ENCODE results near the gene RAP1B. TPM values are rescaled to one million over a fixed set of nuclear protein-coding genes. Genes with fewer than 3 reads are reported as not detected.

Gene RAP1B
- total RNA-seq (ENCODE audit: low replicate concordance) = 134 and 252 TPM in 2 replicates

GRCh38 chr12:68610370-68611093 lies at the start of gene RAP1B:
Gene RAP1B (plus strand): TSS chr12:68610899. CDS start chr12:68648725, 37,826 bp downstream.
- Histone ChIP-seq H3K4me1 (peaks cover 42% of the 10 kb centered on the region), H3K36me3 (peaks cover 6% of the 10 kb centered on the region), H3K27me3 (no peaks in the 10 kb centered on the region), H3K79me2 (ENCODE audit: low read depth) (peaks cover 44% of the 10 kb centered on the region), H4K20me1 (ENCODE audit: low read depth) (peaks cover 38% of the 10 kb centered on the region), H3K9me3 (ENCODE audit: low read depth) (no peaks in the 10 kb centered on the region), H3F3A (ENCODE audit: low read depth) (peaks cover 36% of the 10 kb centered on the region), H3K27ac (peak within 1 kb of the TSS; percentile 99), H3K4me2 (peak within 1 kb of the TSS; percentile 99), H3K4me3 (peak within 1 kb of the TSS; percentile 94), H3K9ac (peak within 1 kb of the TSS; percentile 86), H2AFZ (replicated peaks) (peak within 1 kb of the TSS; percentile 92)
- peak; percentile 95 for DNase-seq (ENCODE audit: low spot score)
- TF ChIP-seq EZH2phosphoT487 (IDR thresholded peaks at IDR 0.05) (no peak), EZH2 (IDR thresholded peaks at IDR 0.05) (no peak)
- TF ChIP-seq, protein P1, sequence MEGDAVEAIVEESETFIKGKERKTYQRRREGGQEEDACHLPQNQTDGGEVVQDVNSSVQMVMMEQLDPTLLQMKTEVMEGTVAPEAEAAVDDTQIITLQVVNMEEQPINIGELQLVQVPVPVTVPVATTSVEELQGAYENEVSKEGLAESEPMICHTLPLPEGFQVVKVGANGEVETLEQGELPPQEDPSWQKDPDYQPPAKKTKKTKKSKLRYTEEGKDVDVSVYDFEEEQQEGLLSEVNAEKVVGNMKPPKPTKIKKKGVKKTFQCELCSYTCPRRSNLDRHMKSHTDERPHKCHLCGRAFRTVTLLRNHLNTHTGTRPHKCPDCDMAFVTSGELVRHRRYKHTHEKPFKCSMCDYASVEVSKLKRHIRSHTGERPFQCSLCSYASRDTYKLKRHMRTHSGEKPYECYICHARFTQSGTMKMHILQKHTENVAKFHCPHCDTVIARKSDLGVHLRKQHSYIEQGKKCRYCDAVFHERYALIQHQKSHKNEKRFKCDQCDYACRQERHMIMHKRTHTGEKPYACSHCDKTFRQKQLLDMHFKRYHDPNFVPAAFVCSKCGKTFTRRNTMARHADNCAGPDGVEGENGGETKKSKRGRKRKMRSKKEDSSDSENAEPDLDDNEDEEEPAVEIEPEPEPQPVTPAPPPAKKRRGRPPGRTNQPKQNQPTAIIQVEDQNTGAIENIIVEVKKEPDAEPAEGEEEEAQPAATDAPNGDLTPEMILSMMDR (IDR thresholded peaks at IDR 0.05) = no peak
- no peaks in the 10 kb centered on the region for H3K9me3 Mint-ChIP-seq
- peak within 1 kb of the TSS; percentile 99 for H3K27ac Mint-ChIP-seq
- peak within 1 kb of the TSS; percentile 95 for H3K4me3 Mint-ChIP-seq
- H3K4me1 Mint-ChIP-seq = peaks cover 43% of the 10 kb centered on the region
- H3K27me3 Mint-ChIP-seq (ENCODE audit: insufficient read depth, low read depth) = peaks cover 4% of the 10 kb centered on the region
- H3K36me3 Mint-ChIP-seq = peaks cover 14% of the 10 kb centered on the region

GRCh38 chr12:68561830-68562229 lies 48.9 kb upstream of the RAP1B start:
- TF ChIP-seq EZH2 (IDR thresholded peaks at IDR 0.05) = no peak
- TF ChIP-seq EZH2phosphoT487 (IDR thresholded peaks at IDR 0.05) = no peak
- TF ChIP-seq, protein P1 (IDR thresholded peaks at IDR 0.05) = no peak
- Mint-ChIP-seq H3K9me3 (no peaks in the 10 kb centered on the region), H3K27me3 (ENCODE audit: insufficient read depth, low read depth) (peaks cover 3% of the 10 kb centered on the region), H3K27ac (no peak overlapping the region), H3K36me3 (no peaks in the 10 kb centered on the region), H3K4me1 (peaks cover 15% of the 10 kb centered on the region), H3K4me3 (no peak overlapping the region)
- H3K27me3 ChIP-seq = no peaks in the 10 kb centered on the region
- DNase-seq (ENCODE audit: low spot score) = no peak
- no peak overlapping the region for H3K4me2 ChIP-seq
- H3K9me3 ChIP-seq (ENCODE audit: low read depth) = no peaks in the 10 kb centered on the region
- H3K79me2 ChIP-seq (ENCODE audit: low read depth) = no peaks in the 10 kb centered on the region
- H2AFZ ChIP-seq (replicated peaks) = no peak overlapping the region
- H3K36me3 ChIP-seq = no peaks in the 10 kb centered on the region
- peaks cover 2% of the 10 kb centered on the region for H3F3A ChIP-seq (ENCODE audit: low read depth)
- H3K27ac ChIP-seq = no peak overlapping the region
- no peak overlapping the region for H3K4me3 ChIP-seq
- H3K4me1 ChIP-seq = peaks cover 10% of the 10 kb centered on the region
- H3K9ac ChIP-seq = no peak overlapping the region
- no peaks in the 10 kb centered on the region for H4K20me1 ChIP-seq (ENCODE audit: low read depth)

- H3K9me3 ChIP-seq (ENCODE audit: low read depth) = no peaks in the 10 kb centered on the region
- H4K20me1 ChIP-seq (ENCODE audit: low read depth) = no peaks in the 10 kb centered on the region
- TF ChIP-seq, protein P1 (IDR thresholded peaks at IDR 0.05) = no peak
- TF ChIP-seq EZH2phosphoT487 (IDR thresholded peaks at IDR 0.05) = no peak
- no peak for TF ChIP-seq EZH2 (IDR thresholded peaks at IDR 0.05)
- no peaks in the 10 kb centered on the region for H3K79me2 ChIP-seq (ENCODE audit: low read depth)
- H3K36me3 ChIP-seq = no peaks in the 10 kb centered on the region
- no peak overlapping the region for H3K4me2 ChIP-seq
- H3K9ac ChIP-seq = no peak overlapping the region
- H3K27me3 ChIP-seq = no peaks in the 10 kb centered on the region
- Mint-ChIP-seq H3K4me3 (no peak overlapping the region), H3K9me3 (peaks cover 4% of the 10 kb centered on the region), H3K27me3 (ENCODE audit: insufficient read depth, low read depth) (peaks cover 3% of the 10 kb centered on the region), H3K4me1 (peaks cover 14% of the 10 kb centered on the region), H3K36me3 (no peaks in the 10 kb centered on the region), H3K27ac (no peak overlapping the region)
- no peak overlapping the region for H3K27ac ChIP-seq
- H3K4me3 ChIP-seq = no peak overlapping the region
- peaks cover 9% of the 10 kb centered on the region for H3K4me1 ChIP-seq
- no peak overlapping the region for H2AFZ ChIP-seq (replicated peaks)
- no peak for DNase-seq (ENCODE audit: low spot score)
- H3F3A ChIP-seq (ENCODE audit: low read depth) = no peaks in the 10 kb centered on the region
Observed at GRCh38 chr12:68564166-68564565, 46.5 kb upstream of the RAP1B start.
